Measurements from ENCODE around the gene TMCC2.

Gene TMCC2

GRCh38 chr1:205304046-205304694 lies 76.4 kb downstream of the TMCC2 start:
- DNase-seq (ENCODE audit: low read depth, low spot score) = no peak
- no peak for TF ChIP-seq CTCF (IDR thresholded peaks at IDR 0.05; ENCODE audit: insufficient read depth, low read length, missing control alignments)
- ChIA-PET POLR2A (interaction anchor here (0.5 to 2.7 kb wide), 3 partner anchors 10 to 19 kb away, joined by 3 to 8 read pairs (median 4); no protein-coding TSS in a partner anchor), CTCF (interaction anchor here (0.8 to 17.6 kb wide), 4 partner anchors 16 to 315 kb away, joined by 3 to 221 read pairs (median 9); partner anchors contain the start of gene NUAK2)
- H3K4me3 ChIP-seq (ENCODE audit: low read depth, low read length) = no peak overlapping the region

- no peak overlapping the region for H3K4me3 ChIP-seq (ENCODE audit: low read depth, low read length)
- CTCF ChIA-PET = interaction anchor here (0.8 to 17.6 kb wide), 4 partner anchors 16 to 316 kb away, joined by 3 to 221 read pairs (median 10); partner anchors contain the start of gene NUAK2
- DNase-seq (ENCODE audit: low read depth, low spot score) = no peak
- POLR2A ChIA-PET = interaction anchor here (0.6 to 2.7 kb wide), 2 partner anchors 9 to 20 kb away, joined by 4 to 8 read pairs; no protein-coding TSS in a partner anchor
- no peak for TF ChIP-seq CTCF (IDR thresholded peaks at IDR 0.05; ENCODE audit: insufficient read depth, low read length, missing control alignments)
Observed at GRCh38 chr1:205304695-205305070, 76.9 kb downstream of the TMCC2 start.

- ChIA-PET POLR2A (no interaction called here), CTCF (interaction anchor here (0.6 to 17.6 kb wide), 3 partner anchors 13 to 39 kb away, joined by 3 to 221 read pairs (median 3); partner anchors contain the start of gene NUAK2)
- TF ChIP-seq CTCF (IDR thresholded peaks at IDR 0.05; ENCODE audit: insufficient read depth, low read length, missing control alignments) = no peak
- DNase-seq (ENCODE audit: low read depth, low spot score) = no peak
- no peak overlapping the region for H3K4me3 ChIP-seq (ENCODE audit: low read depth, low read length)
Observed at GRCh38 chr1:205306929-205307566, 79.3 kb downstream of the TMCC2 start.

- no peak for DNase-seq (ENCODE audit: low read depth, low spot score)
- ChIA-PET CTCF (interaction anchor here (0.5 to 2.4 kb wide), 5 partner anchors 11 to 36 kb away, joined by 3 to 10 read pairs (median 7); no protein-coding TSS in a partner anchor), POLR2A (no interaction called here)
- no peak for TF ChIP-seq CTCF (IDR thresholded peaks at IDR 0.05; ENCODE audit: insufficient read depth, low read length, missing control alignments)
- no peak overlapping the region for H3K4me3 ChIP-seq (ENCODE audit: low read depth, low read length)
Observed at GRCh38 chr1:205309741-205310140, 82.0 kb downstream of the TMCC2 start.

GRCh38 chr1:205310976-205311704 lies 83.4 kb downstream of the TMCC2 start:
- DNase-seq (ENCODE audit: low read depth, low spot score) = no peak
- ChIA-PET POLR2A (interaction anchor here (0.6 to 0.7 kb wide), 2 partner anchors 22 to 37 kb away, joined by 3 read pairs; no protein-coding TSS in a partner anchor), CTCF (interaction anchor here (0.8 to 7.4 kb wide), 6 partner anchors 9 to 213 kb away, joined by 3 to 64 read pairs (median 7); no protein-coding TSS in a partner anchor)
- TF ChIP-seq CTCF (IDR thresholded peaks at IDR 0.05; ENCODE audit: insufficient read depth, low read length, missing control alignments) = no peak
- no peak overlapping the region for H3K4me3 ChIP-seq (ENCODE audit: low read depth, low read length)
